Lung (tissue), 12 donors: ENCODE data around the gene CDK5R1. TPM values are rescaled to one million over a fixed set of nuclear protein-coding genes. Genes with fewer than 3 reads are reported as not detected.
A peak's percentile ranks its signal among the peaks of the same experiment; 100 is the strongest.

Experiments used
- ATAC-seq: fragments of 200-7000 bp; cut with Tn5 transposase; one replicate; pipeline ENCODE4 v1.9.1; 2020; ENCODE audit warnings: moderate number of reproducible peaks; ENCODE audit not compliant: insufficient read depth, low FRiP score
- DNase-seq, 3 donors: peaks; one replicate each; pipeline ENCODE4 v3.0.0-alpha.2; 2013 to 2017
- H3K27ac ChIP-seq, 2 donors: one replicate each; pipeline ENCODE4 v1.5.1; 2013; ENCODE audit warnings: mild to moderate bottlenecking in 2 of 2, moderate library complexity in 2 of 2, control low read depth in 1 of 2, inconsistent platforms in 1 of 2, low read depth in 1 of 2, low read length in 1 of 2
- H3K27me3 ChIP-seq, 3 donors: one replicate each; pipeline ENCODE4 v1.5.1; 2013; ENCODE audit warnings: low read length in 2 of 3; ENCODE audit not compliant: control insufficient read depth in 3 of 3, insufficient read depth in 3 of 3
- H3K36me3 ChIP-seq, 4 donors: one replicate each; pipeline ENCODE4 v1.5.1; 2013; ENCODE audit warnings: low read length in 4 of 4, mild to moderate bottlenecking in 1 of 4, moderate library complexity in 1 of 4; ENCODE audit not compliant: control insufficient read depth in 4 of 4, insufficient read depth in 4 of 4
- H3K4me1 ChIP-seq, 5 donors: one replicate each; pipeline ENCODE4 v1.5.1; 2013; ENCODE audit warnings: low read length in 5 of 5, mild to moderate bottlenecking in 2 of 5, moderate library complexity in 1 of 5; ENCODE audit not compliant: control insufficient read depth in 5 of 5, insufficient read depth in 5 of 5
- H3K4me3 ChIP-seq: one replicate; pipeline ENCODE4 v1.5.1; 2013; ENCODE audit warnings: mild to moderate bottlenecking, control low read depth, moderate library complexity
- H3K9ac ChIP-seq, 2 donors: one replicate each; pipeline ENCODE4 v1.5.1; 2013; ENCODE audit warnings: low read length in 2 of 2, control low read depth in 1 of 2; ENCODE audit not compliant: insufficient read depth in 1 of 2
- H3K9me3 ChIP-seq, 4 donors: one replicate each; pipeline ENCODE4 v1.5.1; 2013; ENCODE audit warnings: low read length in 3 of 4, mild to moderate bottlenecking in 1 of 4, moderate library complexity in 1 of 4; ENCODE audit not compliant: control insufficient read depth in 4 of 4, insufficient read depth in 3 of 4
- WGBS, 2 donors: extraction: QIAGEN DNeasy Blood & Tissue Kit; methylation state at CpG; one replicate each; pipeline ENCODE4 v1.1.7; 2013; 5-methylcytosine and 5-hydroxymethylcytosine counted together
- polyA plus RNA-seq, 2 donors: library from polyadenylated mRNA; stranded (reverse); fragments of 200-250 nt; gene quantifications; one replicate each; pipeline ENCODE4 v1.2.1, GENCODE V29; 2013
- total RNA-seq, 2 donors: library from RNA; depleted of rRNA in 1 of 2; stranded (reverse); fragments of >200 nt in 1 of 2; gene quantifications; one replicate each; pipeline ENCODE4 v1.2.1, GENCODE V29; 2014 to 2021
- TF ChIP-seq, protein P1 (sequence below): IDR thresholded peaks from 2 replicates; pipeline ENCODE4 v1.5.1; 2012; ENCODE audit warnings: mild to moderate bottlenecking; ENCODE audit errors: control extremely low read depth, extremely low read depth
- donor health status: control.
- donor health status: control.
- donor health status: Bipolar disorder and iron deficiency.
- donor health status: healthy.
- donor health status: DM: yes; HTN: yes; CAD: no.

CDK5R1 gene
- total and polyA plus RNA-seq, 4 donors: 0.41 to 2.2 (median 1.4) TPM

DNA sequence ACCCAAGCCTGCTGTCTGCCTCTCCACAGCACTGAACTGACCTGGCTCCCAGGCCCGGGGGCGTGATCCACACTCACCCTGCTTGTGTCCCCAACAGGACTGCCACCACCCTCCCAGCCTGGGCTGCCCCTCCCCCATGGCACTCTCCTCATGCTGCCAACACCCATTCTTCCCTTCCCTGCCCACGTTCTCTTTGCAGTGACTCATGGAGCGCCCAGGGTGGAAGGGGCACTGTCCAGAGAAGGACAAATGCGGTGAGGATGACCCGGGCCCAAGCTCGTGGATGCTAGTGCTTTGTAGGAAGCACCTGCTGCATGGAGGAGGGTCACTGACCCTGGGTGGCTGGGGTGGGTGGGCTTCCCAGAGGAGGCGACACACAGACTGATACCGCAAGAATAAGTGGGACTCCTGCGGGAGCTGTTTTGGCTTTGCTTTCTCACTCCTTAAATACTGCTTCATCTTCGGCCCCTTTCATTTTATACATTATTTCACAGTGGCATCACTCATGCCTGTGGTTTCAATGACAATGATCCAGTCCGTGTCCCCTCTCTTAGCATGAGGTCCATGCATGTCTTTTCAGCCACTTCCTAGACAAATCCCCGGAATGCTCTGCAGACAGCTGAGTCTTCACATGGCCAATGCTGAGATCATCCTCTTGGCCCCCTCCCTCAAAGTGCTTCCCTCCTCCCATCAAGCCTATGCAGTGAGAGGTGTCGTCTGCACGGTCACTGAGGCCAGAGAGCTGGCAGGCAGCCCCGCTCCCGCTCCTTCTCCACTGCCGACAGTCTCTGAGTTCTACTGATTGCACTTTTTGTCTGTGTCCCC lies 17.6 kb downstream of the CDK5R1 start:
- H3K36me3 ChIP-seq: no peaks in the 10 kb centered on the region
- TF ChIP-seq, protein P1, sequence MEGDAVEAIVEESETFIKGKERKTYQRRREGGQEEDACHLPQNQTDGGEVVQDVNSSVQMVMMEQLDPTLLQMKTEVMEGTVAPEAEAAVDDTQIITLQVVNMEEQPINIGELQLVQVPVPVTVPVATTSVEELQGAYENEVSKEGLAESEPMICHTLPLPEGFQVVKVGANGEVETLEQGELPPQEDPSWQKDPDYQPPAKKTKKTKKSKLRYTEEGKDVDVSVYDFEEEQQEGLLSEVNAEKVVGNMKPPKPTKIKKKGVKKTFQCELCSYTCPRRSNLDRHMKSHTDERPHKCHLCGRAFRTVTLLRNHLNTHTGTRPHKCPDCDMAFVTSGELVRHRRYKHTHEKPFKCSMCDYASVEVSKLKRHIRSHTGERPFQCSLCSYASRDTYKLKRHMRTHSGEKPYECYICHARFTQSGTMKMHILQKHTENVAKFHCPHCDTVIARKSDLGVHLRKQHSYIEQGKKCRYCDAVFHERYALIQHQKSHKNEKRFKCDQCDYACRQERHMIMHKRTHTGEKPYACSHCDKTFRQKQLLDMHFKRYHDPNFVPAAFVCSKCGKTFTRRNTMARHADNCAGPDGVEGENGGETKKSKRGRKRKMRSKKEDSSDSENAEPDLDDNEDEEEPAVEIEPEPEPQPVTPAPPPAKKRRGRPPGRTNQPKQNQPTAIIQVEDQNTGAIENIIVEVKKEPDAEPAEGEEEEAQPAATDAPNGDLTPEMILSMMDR: no peak
- no peak overlapping the region for H3K4me3 ChIP-seq
- peak overlapping the region in 1 of 2 donors; percentile 58 for H3K27ac ChIP-seq
- WGBS, 2 donors: 79 to 85% methylated on average over 18 of the region's 18 CpGs
- H3K9ac ChIP-seq: no peak overlapping the region
- H3K9me3 ChIP-seq: no peaks in the 10 kb centered on the region
- H3K4me1 ChIP-seq: peaks cover 0 to 26% (median 3%) of the 10 kb centered on the region in 5 donors
- no peaks in the 10 kb centered on the region for H3K27me3 ChIP-seq
- ATAC-seq: peak; percentile 34
- peak; percentile 63 to 84 (median 78) for DNase-seq

- no peaks in the 10 kb centered on the region for H3K27me3 ChIP-seq
- ATAC-seq (no peak), DNase-seq (no peak)
- no peak overlapping the region for H3K27ac ChIP-seq
- H3K9me3 ChIP-seq: no peaks in the 10 kb centered on the region
- TF ChIP-seq, protein P1: no peak
- H3K4me1 ChIP-seq: peaks cover 0 to 12% (median 3%) of the 10 kb centered on the region in 5 donors
- H3K4me3 ChIP-seq: no peak overlapping the region
- H3K36me3 ChIP-seq: no peaks in the 10 kb centered on the region
- no peak overlapping the region for H3K9ac ChIP-seq
- 90 to 93% methylated on average over 5 of the region's 5 CpGs for WGBS, 2 donors
These were observed 22.1 kb downstream of the CDK5R1 start for GRCh38 chr17:32508926-32509325.

DNA sequence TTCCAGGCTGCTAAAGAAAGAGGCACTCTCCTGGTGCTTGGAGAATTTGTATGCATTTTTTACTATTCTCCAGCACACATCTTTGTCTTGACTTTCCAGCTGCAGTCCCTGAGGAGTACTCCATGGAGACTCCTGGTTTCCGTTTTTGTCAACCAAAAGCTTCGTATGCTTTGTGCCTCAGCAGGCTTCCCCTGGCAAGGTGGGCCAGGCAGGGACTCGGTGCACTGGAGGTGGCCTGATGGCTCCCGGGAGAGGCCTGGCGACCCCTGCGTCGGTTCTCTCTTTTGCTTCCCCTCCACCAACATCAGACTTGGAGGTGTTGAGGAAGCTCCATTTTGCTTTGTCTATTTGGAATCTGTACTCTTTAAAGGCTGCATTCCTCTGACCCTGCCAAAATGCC lies 23.7 kb downstream of the CDK5R1 start:
- Histone ChIP-seq H3K36me3 (no peaks in the 10 kb centered on the region), H3K27me3 (no peaks in the 10 kb centered on the region), H3K9ac (no peak overlapping the region), H3K27ac (no peak overlapping the region), H3K4me1 (no peaks in the 10 kb centered on the region), H3K4me3 (no peak overlapping the region), H3K9me3 (no peaks in the 10 kb centered on the region)
- DNase-seq (no peak), ATAC-seq (no peak)
- 94% methylated on average over 7 of the region's 7 CpGs for WGBS, 2 donors
- TF ChIP-seq, protein P1: no peak

- Histone ChIP-seq H3K27ac (no peak overlapping the region), H3K27me3 (no peaks in the 10 kb centered on the region), H3K9ac (no peak overlapping the region), H3K36me3 (no peaks in the 10 kb centered on the region), H3K9me3 (no peaks in the 10 kb centered on the region), H3K4me1 (no peaks in the 10 kb centered on the region), H3K4me3 (no peak overlapping the region)
- DNase-seq (no peak), ATAC-seq (no peak)
- WGBS, 2 donors: 88 to 93% methylated on average over 2 of the region's 2 CpGs
- TF ChIP-seq, protein P1: no peak
These were observed 25.5 kb downstream of the CDK5R1 start for GRCh38 chr17:32512328-32512727.
